SK-N-SH (cell line): ENCODE measurements around the gene GFOD2. TPM values are rescaled to one million over a fixed set of nuclear protein-coding genes. Genes with fewer than 3 reads are reported as not detected.
A peak's percentile ranks its signal among the peaks of the same experiment; 100 is the strongest.

Experiments used
- CTCF ChIA-PET: fragments of 300-600, 350-600 bp; formaldehyde crosslinking; extraction: SDS; loops from one replicate; lab custom pipeline; 2021; lab: Yijun Ruan, JAX
- POLR2A ChIA-PET: fragments of 350-600 bp; sonication (Branson Sonifier 250); formaldehyde crosslinking; extraction: SDS; loops from one replicate; lab custom pipeline; 2020; ENCODE audit warnings: antibody characterized with exemption, inconsistent platforms; lab: Yijun Ruan, JAX
- DNase-seq: peaks from one replicate; pipeline ENCODE4 v3.0.0; 2012
- H2AFZ ChIP-seq: fragments of 200-600 bp; sonication (generic); 2 replicates; pipeline ENCODE4 v1.8.1; 2016; ENCODE audit warnings: antibody characterized with exemption, mild to moderate bottlenecking, low read depth
- H3F3A ChIP-seq: fragments of 200-600 bp; sonication (generic); replicated peaks from 2 replicates; pipeline ENCODE3; 2016; ENCODE audit warnings: antibody characterized with exemption, mild to moderate bottlenecking; ENCODE audit not compliant: insufficient read depth
- H3K27ac ChIP-seq, 2 experiments: fragments of 200-500 bp in 1 of 2; fragments of 200-600 bp in 1 of 2; sonication (Bioruptor generic) in 1 of 2; sonication (generic), shearing (Covaris generic) in 1 of 2; 2 replicates each; pipeline versions ENCODE4 v1.5.1 to v1.6.1; 2014 to 2016; ENCODE audit warnings: low read depth in 2 of 2, inconsistent platforms in 1 of 2, low read length in 1 of 2, mild to moderate bottlenecking in 1 of 2, mixed read lengths in 1 of 2
- H3K27me3 ChIP-seq: fragments of 200-600 bp; sonication (generic), shearing (Covaris generic); 2 replicates; pipeline ENCODE4 v1.6.1; 2016; ENCODE audit warnings: mixed run types; ENCODE audit not compliant: insufficient read depth
- H3K36me3 ChIP-seq, 2 experiments: fragments of 200-500 bp in 1 of 2; fragments of 200-600 bp in 1 of 2; sonication (Bioruptor generic) in 1 of 2; sonication (generic) in 1 of 2; replicated peaks in 1 of 2; 2 replicates each; pipeline versions ENCODE3 to v1.5.1; 2014 to 2016; ENCODE audit warnings: low read length in 1 of 2, mild to moderate bottlenecking in 1 of 2; ENCODE audit not compliant: insufficient read depth in 2 of 2, control insufficient read depth in 1 of 2
- H3K4me1 ChIP-seq, 2 experiments: fragments of 200-500 bp in 1 of 2; fragments of 200-600 bp in 1 of 2; sonication (Bioruptor generic) in 1 of 2; sonication (generic), shearing (Covaris generic) in 1 of 2; 2 replicates each; pipeline versions ENCODE4 v1.5.1 to v1.6.1; 2014 to 2016; ENCODE audit warnings: low read depth in 1 of 2, low read length in 1 of 2, mixed run types in 1 of 2; ENCODE audit not compliant: insufficient read depth in 2 of 2, control insufficient read depth in 1 of 2
- H3K4me2 ChIP-seq: fragments of 200-600 bp; sonication (generic), shearing (Covaris generic); 2 replicates; pipeline ENCODE4 v1.6.1; 2017; ENCODE audit warnings: mixed run types
- H3K4me3 ChIP-seq, 2 experiments: fragments of 200-500 bp in 1 of 2; fragments of 200-600 bp in 1 of 2; sonication (Bioruptor generic) in 1 of 2; sonication (generic), shearing (Covaris generic) in 1 of 2; 2 replicates each; pipeline versions ENCODE4 v1.5.1 to v1.8.1; 2014 to 2016; ENCODE audit warnings: low read depth in 2 of 2, inconsistent platforms in 1 of 2, low read length in 1 of 2, mild to moderate bottlenecking in 1 of 2, mixed read lengths in 1 of 2, moderate library complexity in 1 of 2
- H3K79me2 ChIP-seq: fragments of 200-600 bp; sonication (generic); 2 replicates; pipeline ENCODE4 v1.8.1; 2017; ENCODE audit warnings: mild to moderate bottlenecking; ENCODE audit not compliant: insufficient read depth
- H3K9ac ChIP-seq: fragments of 200-600 bp; sonication (generic); 2 replicates; pipeline ENCODE4 v1.6.1; 2017; ENCODE audit warnings: mixed run types
- H3K9me2 ChIP-seq: fragments of 200-600 bp; sonication (generic); 2 replicates; pipeline ENCODE4 v1.6.1; 2017; ENCODE audit warnings: mixed run types
- H3K9me3 ChIP-seq: fragments of 200-600 bp; sonication (generic); 2 replicates; pipeline ENCODE4 v1.6.1; 2017; ENCODE audit warnings: mixed run types, mild to moderate bottlenecking, moderate library complexity
- H4K20me1 ChIP-seq: fragments of 200-600 bp; sonication (generic); 2 replicates; pipeline ENCODE4 v1.6.1; 2017; ENCODE audit warnings: mild to moderate bottlenecking, mixed run types; ENCODE audit not compliant: insufficient read depth
- CHD2 ChIP-seq: fragments of 150-350 bp; IDR thresholded peaks from 2 replicates; pipeline ENCODE4 v1.6.1; 2018; ENCODE audit warnings: low read length; ENCODE audit not compliant: partially characterized antibody
- ELF1 ChIP-seq: IDR thresholded peaks from 2 replicates; pipeline ENCODE4 v1.4.0; 2012
- EP300 ChIP-seq, 2 experiments: IDR thresholded peaks; 2 replicates each; pipeline versions ENCODE4 v1.4.0 to v1.6.1; 2012; ENCODE audit warnings: borderline replicate concordance in 1 of 2, low read depth in 1 of 2, low read length in 1 of 2
- FOXJ3 ChIP-seq: sonication (generic); formaldehyde crosslinking; IDR thresholded peaks from 2 replicates; pipeline ENCODE4 v1.5.1; 2020; ENCODE audit warnings: mild to moderate bottlenecking, missing genetic modification reagents
- FOXM1 ChIP-seq: IDR thresholded peaks from 2 replicates; pipeline ENCODE4 v1.4.0; 2012; ENCODE audit warnings: low read depth, mild to moderate bottlenecking
- GABPA ChIP-seq: IDR thresholded peaks from 2 replicates; pipeline ENCODE4 v1.4.0; 2012; ENCODE audit warnings: low read depth, mild to moderate bottlenecking
- GATA2 ChIP-seq: sonication (generic); formaldehyde crosslinking; IDR thresholded peaks from 2 replicates; pipeline ENCODE4 v1.5.0; 2020; ENCODE audit warnings: mild to moderate bottlenecking, missing genetic modification reagents
- JUND ChIP-seq: IDR thresholded peaks from 2 replicates; pipeline ENCODE4 v1.4.0; 2012
- NFIC ChIP-seq: IDR thresholded peaks from 2 replicates; pipeline ENCODE4 v1.4.0; 2012; ENCODE audit warnings: borderline replicate concordance
- NRF1 ChIP-seq: IDR thresholded peaks from 2 replicates; pipeline ENCODE4 v1.6.1; 2012; ENCODE audit warnings: low read depth, mild to moderate bottlenecking, low read length
- POLR2AphosphoS5 ChIP-seq: IDR thresholded peaks from 2 replicates; pipeline ENCODE4 v1.6.1; 2012; ENCODE audit warnings: low read depth, low read length
- RAD21 ChIP-seq: IDR thresholded peaks from 2 replicates; pipeline ENCODE4 v1.6.1; 2012; ENCODE audit warnings: mild to moderate bottlenecking, low read length
- RCOR1 ChIP-seq: fragments of 150-350 bp; IDR thresholded peaks from 2 replicates; pipeline ENCODE4 v1.6.1; 2017; ENCODE audit warnings: antibody characterized with exemption, low read length
- RXRA ChIP-seq: IDR thresholded peaks from 2 replicates; pipeline ENCODE4 v1.4.0; 2012; ENCODE audit warnings: low read depth, mild to moderate bottlenecking, borderline replicate concordance
- SIN3A ChIP-seq: IDR thresholded peaks from 2 replicates; pipeline ENCODE4 v1.6.1; 2012; ENCODE audit warnings: low read depth, mild to moderate bottlenecking, low read length, moderate library complexity, borderline replicate concordance
- SMC3 ChIP-seq: IDR thresholded peaks from 2 replicates; pipeline ENCODE4 v1.6.1; 2012; ENCODE audit warnings: low read depth, low read length, improper control_type of control experiment
- TAF1 ChIP-seq: IDR thresholded peaks from 2 replicates; pipeline ENCODE4 v1.6.1; 2012; ENCODE audit warnings: low read depth, mild to moderate bottlenecking, low read length, moderate library complexity, borderline replicate concordance
- WGBS: methylation state at CpG from one replicate; pipeline ENCODE4 v1.1.6; 2017; ENCODE audit warnings: low lambda C conversion rate; 5-methylcytosine and 5-hydroxymethylcytosine counted together
- polyA plus RNA-seq, 3 experiments: library from polyadenylated mRNA; depleted of rRNA; stranded (reverse); fragments of >200 nt; gene quantifications; 2 replicates each; pipeline ENCODE4 v1.2.3, GENCODE V29; 2012
- TF ChIP-seq, protein P1 (sequence below): IDR thresholded peaks from 2 replicates; pipeline ENCODE4; 2012
- TF ChIP-seq, protein P2 (sequence below): IDR thresholded peaks from 2 replicates; pipeline ENCODE4 v1.6.1; 2012; ENCODE audit warnings: mild to moderate bottlenecking, low read depth, low read length, moderate library complexity

Gene GFOD2
- polyA plus RNA-seq, 1 of the 3 experiments (the other 2 are of a cell fraction): 19.0 TPM

GRCh38 chr16:67667817-67668494 lies 51.2 kb downstream of the GFOD2 start (continued):
- TF ChIP-seq FOXM1: no peak
- no peak for TF ChIP-seq FOXJ3 (CRISPR knock-in tag)
- no peak for TF ChIP-seq GABPA
- TF ChIP-seq JUND: no peak
- TF ChIP-seq SMC3: peak; percentile 94
- no peak for TF ChIP-seq NRF1

- Histone ChIP-seq H3K9me2 (no peaks in the 10 kb centered on the region), H3K4me2 (peak overlapping the region; percentile 99), H3K36me3 (peaks cover 0 to 13% of the 10 kb centered on the region in 2 experiments), H3K9me3 (no peaks in the 10 kb centered on the region), H4K20me1 (no peaks in the 10 kb centered on the region), H3K27ac (peak overlapping the region; percentile 56 to 86; a peak in 3 of 4 replicates), H3K4me1 (peaks cover 10 to 27% of the 10 kb centered on the region in 2 experiments; a peak in 2 of 4 replicates), H3K9ac (no peak overlapping the region), H3K4me3 (peak overlapping the region; percentile 67 to 73; a peak in 3 of 4 replicates), H3F3A (peaks cover 14% of the 10 kb centered on the region), H2AFZ (peak overlapping the region; percentile 94), H3K79me2 (peaks cover 3% of the 10 kb centered on the region; the same call in 1 of the 2 replicates), H3K27me3 (no peaks in the 10 kb centered on the region)
- whole genome bisulfite sequencing: 55% methylated on average over 8 of the region's 10 CpGs
- ChIA-PET POLR2A (interaction anchor here (1.0 to 2.4 kb wide), 3 partner anchors 105 to 179 kb away, joined by 3 to 11 read pairs (median 4); partner anchors contain the start of genes CTCF and RIPOR1), CTCF (interaction anchor here (0.6 to 18.3 kb wide), 31 partner anchors 9 to 374 kb away, joined by 3 to 246 read pairs (median 5); partner anchors contain the start of genes ATP6V0D1, CARMIL2, CTCF and RIPOR1)
- TF ChIP-seq GATA2 (CRISPR knock-in tag) (no peak), RXRA (no peak), RAD21 (no peak), POLR2AphosphoS5 (no peak), EP300 (IDR thresholded peaks at IDR 0.05; ENCODE audit: borderline replicate concordance in 1 of 2, low read depth in 1 of 2, low read length in 1 of 2) (no peak), SIN3A (no peak), JUND (no peak), RCOR1 (no peak), NFIC (no peak), ELF1 (no peak), FOXM1 (no peak), SMC3 (no peak), CHD2 (no peak), TAF1 (no peak)
- TF ChIP-seq, protein P1, sequence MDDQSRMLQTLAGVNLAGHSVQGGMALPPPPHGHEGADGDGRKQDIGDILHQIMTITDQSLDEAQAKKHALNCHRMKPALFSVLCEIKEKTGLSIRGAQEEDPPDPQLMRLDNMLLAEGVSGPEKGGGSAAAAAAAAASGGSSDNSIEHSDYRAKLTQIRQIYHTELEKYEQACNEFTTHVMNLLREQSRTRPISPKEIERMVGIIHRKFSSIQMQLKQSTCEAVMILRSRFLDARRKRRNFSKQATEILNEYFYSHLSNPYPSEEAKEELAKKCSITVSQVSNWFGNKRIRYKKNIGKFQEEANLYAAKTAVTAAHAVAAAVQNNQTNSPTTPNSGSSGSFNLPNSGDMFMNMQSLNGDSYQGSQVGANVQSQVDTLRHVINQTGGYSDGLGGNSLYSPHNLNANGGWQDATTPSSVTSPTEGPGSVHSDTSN: no peak
- TF ChIP-seq, protein P2, sequence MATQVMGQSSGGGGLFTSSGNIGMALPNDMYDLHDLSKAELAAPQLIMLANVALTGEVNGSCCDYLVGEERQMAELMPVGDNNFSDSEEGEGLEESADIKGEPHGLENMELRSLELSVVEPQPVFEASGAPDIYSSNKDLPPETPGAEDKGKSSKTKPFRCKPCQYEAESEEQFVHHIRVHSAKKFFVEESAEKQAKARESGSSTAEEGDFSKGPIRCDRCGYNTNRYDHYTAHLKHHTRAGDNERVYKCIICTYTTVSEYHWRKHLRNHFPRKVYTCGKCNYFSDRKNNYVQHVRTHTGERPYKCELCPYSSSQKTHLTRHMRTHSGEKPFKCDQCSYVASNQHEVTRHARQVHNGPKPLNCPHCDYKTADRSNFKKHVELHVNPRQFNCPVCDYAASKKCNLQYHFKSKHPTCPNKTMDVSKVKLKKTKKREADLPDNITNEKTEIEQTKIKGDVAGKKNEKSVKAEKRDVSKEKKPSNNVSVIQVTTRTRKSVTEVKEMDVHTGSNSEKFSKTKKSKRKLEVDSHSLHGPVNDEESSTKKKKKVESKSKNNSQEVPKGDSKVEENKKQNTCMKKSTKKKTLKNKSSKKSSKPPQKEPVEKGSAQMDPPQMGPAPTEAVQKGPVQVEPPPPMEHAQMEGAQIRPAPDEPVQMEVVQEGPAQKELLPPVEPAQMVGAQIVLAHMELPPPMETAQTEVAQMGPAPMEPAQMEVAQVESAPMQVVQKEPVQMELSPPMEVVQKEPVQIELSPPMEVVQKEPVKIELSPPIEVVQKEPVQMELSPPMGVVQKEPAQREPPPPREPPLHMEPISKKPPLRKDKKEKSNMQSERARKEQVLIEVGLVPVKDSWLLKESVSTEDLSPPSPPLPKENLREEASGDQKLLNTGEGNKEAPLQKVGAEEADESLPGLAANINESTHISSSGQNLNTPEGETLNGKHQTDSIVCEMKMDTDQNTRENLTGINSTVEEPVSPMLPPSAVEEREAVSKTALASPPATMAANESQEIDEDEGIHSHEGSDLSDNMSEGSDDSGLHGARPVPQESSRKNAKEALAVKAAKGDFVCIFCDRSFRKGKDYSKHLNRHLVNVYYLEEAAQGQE: no peak
- DNase-seq: no peak
Observed at GRCh38 chr16:67667453-67667816, 51.7 kb downstream of the GFOD2 start.
